NCI-H2029 treated with DMSO at 0.1 percent for 48 hours (cell line): Measurements from ENCODE around the gene CDH19.

Experiments
- DNase-seq: peaks from one replicate; lab custom pipeline; 2025; lab: John Stamatoyannopoulos, UW

The CDH19 gene

GRCh38 chr18:66457245-66457644 is 146.6 kb downstream of the CDH19 start:
- DNase-seq: no peak
